Melanocyte of skin (primary cell): ENCODE results near the gene GNAI3. TPM values are rescaled to one million over a fixed set of nuclear protein-coding genes. Genes with fewer than 3 reads are reported as not detected.

Experiments used
- small RNA-seq, 2 donors: library from RNA; depleted of rRNA; stranded (forward); fragments of <200 nt; gene quantifications; one replicate each; pipeline ENCODE3, GENCODE V24; 2012
- total RNA-seq, 2 donors: library from RNA; depleted of rRNA; stranded (reverse); fragments of >200 nt; gene quantifications; 2 replicates each; pipeline ENCODE4 v1.2.3, GENCODE V29; 2012

The GNAI3 gene
- 10 to 100 TPM in 1 of 2 donors, 1 to 10 TPM in 1; 8.3 to 13.3 TPM for total RNA-seq

DNA sequence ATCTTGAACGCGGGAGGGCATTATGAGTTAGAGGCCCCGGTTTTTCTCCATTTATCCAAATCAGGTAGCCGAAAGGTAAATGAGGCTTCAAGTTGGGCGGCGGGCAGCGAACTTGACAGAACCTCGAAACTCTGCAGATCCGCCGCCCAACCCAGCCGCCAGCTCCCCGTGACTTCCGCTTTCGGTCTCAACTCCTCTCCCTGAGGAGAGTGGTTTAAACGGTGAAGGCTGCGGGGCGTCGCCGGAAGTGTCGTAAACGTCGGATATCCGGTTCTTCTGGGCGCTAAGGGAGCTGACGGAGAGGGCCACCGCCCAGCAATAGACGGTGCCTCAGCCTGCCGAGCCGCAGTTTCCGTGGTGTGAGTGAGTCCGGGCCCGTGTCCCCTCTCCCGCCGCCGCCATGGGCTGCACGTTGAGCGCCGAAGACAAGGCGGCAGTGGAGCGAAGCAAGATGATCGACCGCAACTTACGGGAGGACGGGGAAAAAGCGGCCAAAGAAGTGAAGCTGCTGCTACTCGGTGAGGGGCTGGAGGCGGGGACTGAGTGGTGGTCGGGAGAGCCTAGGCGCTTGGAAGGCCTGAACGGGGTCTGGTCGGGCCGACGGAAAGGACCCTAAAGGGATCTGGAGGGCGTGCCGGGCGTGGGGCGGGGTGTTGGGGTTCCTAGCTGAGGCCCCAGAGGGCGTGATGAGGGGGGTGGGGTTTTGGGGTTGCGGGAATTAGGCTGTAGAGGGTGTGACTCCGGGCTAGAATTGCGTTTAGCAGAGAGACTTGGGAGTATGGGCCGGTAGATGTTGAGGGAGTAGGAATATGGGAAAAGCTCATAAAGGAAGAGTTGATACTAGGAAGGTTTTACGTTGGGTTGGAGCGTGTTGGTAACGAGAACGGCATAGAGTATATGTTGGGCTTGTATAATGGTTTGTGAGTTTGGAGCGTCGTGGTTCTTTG, at the start of gene GNAI3:
TSS of gene GNAI3 (plus strand) at position 295 of the 947 bp plus-strand sequence. CDS start at position 401, 106 bp downstream.

DNA sequence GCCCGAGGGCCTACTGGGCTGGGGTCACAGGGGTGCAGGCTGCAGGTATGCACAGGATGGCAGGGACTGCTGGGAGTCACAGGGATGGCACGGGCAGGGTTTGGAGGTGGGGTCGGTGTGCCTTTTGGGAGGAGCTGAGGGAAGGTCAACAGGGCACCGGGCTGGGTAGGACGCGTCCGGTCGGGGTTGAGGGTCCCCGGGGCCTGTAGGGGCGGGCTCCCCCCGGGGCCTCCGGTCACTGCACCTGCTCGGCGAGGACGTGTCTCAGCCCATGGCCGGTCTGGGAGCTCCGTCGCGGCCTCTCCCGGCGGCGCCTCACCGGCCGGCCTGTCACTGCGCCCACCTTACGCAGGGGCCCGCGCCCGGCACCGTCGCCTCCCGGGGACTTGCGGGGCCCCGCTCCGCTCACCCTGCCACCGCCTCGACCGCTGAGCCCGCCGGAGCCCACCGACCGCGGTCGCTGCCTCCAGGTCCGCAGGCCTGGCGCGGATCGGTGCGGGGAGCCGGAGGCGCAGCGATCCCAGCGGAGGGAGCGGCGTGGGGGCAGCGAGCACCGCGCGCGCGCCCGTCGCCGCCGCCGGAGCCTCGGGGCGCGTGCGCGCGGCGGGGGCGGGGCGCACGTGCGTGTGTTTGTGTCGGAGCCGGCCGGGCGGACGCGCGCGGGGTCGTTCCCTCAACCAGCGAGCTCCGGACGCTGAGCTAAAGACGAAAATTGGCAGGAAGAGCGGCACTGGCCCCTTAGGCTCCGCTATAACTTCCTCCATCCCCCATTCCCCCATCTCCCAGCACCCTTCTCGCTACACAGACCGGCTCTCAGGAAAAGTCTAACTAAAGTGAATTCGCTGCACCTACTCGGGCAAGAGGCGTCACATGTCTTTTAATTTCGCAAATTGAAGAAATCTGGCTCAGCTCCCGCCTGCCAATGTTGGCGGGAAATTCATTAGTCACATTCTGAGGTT, 39.0 kb upstream of the GNAI3 start, which contains the start of gene AMIGO1:
TSS of gene AMIGO1 (minus strand) at position 552 of the 959 bp plus-strand sequence. CDS start 815 bp downstream, outside the sequence.

DNA sequence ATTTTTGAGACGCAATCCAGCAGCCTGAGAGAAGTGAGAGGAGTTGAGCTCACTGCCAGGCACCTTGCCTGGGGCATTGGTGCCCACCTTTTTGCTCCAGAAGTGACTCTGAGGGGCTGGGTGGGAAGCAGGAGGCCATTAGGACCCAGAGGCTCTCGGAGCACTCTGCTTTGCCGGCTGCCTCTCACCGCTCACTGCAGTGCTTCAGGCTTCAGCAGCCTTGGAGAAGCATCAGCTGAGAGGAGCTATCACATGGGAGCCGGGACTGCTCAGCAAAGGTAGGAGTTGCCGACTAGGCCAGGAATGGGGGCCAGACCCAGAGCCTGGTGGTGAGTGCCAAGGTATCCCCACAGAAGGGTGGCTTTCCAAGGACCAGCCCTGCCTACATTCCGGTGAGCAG, 8.7 kb upstream of the GNAI3 start, which contains the start of gene GPR61:
TSS of gene GPR61 (plus strand) at position 197 of the 400 bp plus-strand sequence. CDS start 3,151 bp downstream, outside the sequence.

DNA sequence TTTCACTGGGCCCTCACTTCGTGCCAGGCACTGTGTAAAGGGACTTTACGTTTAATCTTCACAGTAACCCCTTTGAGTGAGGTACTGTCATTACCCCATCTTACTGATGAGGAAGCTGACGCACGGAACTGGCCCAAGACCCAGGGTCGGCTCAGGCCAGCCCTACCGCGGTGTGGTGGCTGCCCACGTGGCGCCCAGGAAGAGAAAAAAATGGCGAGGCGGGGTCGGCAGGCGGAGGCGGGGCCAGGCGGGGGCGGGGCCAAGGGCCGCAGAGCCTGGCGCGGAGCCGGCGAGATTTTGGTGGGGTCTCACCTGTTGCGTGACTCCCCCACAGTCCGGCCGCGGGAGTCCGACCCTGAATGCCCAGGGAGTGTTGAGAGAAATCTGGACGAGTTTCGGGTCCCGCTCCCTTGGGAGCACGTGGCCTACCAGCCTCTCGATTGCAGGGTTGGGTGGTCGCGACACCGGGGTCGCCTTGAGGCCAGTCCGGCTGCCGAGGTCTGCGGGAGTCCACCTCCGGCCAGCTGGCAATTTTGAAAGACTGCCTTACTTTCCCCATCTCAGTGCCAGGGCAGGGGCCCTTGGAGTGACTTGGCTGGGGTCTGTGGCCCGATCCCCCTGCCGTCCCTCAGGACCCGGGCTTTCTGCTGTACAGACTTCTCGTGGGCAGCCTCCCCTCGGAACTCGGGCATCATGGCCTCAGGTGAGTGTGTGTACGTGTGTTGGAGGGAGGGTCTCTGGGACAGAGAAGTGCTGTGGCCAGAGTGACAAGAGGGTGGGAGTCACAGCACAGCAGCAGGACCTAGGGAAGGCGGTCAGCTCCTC, 71.4 kb downstream of the GNAI3 start, which contains the start of the genes AMPD2 and GNAT2:
TSS of gene AMPD2 (plus strand) at position 262 of the 825 bp plus-strand sequence. CDS start 1,339 bp downstream, outside the sequence.
TSS of gene GNAT2 (minus strand) at position 41 of the 825 bp plus-strand sequence. CDS start 6,746 bp downstream, outside the sequence.

DNA sequence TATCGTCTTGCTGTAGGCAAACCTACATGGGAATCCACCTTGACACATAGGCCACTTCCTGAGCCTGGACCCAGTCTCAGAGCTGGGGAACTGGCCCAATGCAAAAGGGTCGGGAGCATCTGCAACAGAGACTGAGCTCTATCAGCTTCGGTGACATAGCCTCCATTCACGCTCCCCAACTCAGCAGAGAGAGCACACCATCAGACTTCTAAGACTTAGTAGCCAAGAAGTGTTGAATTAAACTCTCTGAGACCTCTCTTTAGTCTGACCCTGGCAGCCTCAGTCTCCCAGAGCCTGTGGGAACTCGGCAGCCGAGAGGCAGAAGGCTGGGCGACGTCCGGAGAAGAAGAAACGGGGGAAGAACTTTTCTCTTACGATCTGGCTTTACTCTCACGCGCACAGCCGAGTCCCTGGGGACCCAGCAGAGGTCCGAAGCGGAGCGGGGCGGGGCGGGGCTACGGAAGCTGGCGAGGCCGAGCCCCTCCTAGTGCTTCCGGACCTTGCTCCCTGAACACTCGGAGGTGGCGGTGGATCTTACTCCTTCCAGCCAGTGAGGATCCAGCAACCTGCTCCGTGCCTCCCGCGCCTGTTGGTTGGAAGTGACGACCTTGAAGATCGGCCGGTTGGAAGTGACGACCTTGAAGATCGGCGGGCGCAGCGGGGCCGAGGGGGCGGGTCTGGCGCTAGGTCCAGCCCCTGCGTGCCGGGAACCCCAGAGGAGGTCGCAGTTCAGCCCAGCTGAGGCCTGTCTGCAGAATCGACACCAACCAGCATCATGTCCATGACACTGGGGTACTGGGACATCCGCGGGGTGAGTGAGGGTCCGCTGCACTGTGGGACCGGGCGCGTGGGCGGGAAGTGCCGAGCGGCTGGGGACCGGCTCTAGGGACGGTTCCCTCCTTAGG, 107.5 kb downstream of the GNAI3 start, which contains the start of gene GSTM4:
TSS of gene GSTM4 (plus strand) at position 485 of the 905 bp plus-strand sequence. CDS start at position 776, 291 bp downstream.

DNA sequence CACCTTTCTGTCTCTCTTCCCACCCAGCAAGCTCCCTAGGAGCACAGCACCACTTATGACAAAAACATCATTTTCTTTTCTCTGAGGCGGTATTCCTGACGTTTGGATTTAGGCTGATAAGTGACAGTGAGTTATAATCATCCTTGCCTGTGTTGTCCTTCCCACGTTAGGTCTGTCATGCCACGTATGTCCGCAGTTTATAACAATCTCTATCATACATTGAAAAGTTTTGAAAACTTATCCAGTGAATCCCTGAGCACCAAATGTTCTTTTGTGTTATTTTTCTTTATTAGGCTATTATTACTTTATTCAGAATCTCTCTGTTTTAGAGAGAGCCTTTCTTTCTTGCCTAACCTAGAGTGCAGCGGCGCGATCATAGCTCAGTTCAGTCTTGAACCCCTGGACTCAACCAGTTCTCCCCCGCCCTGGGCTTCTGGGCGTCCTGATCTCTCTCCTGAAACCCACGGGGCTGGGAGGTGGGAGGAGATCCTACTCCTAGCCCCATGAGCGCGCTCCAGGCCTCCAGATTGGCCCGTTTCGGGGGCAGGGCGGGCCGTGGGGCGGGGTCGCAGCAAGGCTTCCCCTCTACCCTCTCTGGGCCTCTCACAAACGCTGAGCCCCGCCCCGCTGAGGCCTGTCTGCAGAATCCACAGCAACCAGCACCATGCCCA, 119.2 kb downstream of the GNAI3 start, which contains the start of gene GSTM2:
TSS of gene GSTM2 (plus strand) at position 606 of the 671 bp plus-strand sequence. CDS start at position 665, 59 bp downstream.

Small RNAs within 50 kb of the gene (small RNA-seq; reads per million reads assigned to genes)
- gene RNU6V: 21.6 to 28.0 reads per million in 2 donors

Other genes starting within 250 kb of the GNAI3 start
- gene MYBPHL, start 241.6 kb upstream of the GNAI3 start, total RNA-seq: under 1 TPM in 1 of 2 donors, not detected in 1; under 0.01 TPM
- gene SORT1, start 150.7 kb upstream of the GNAI3 start, total RNA-seq: 10 to 100 TPM; 82.3 to 83.3 TPM
- 10 to 100 TPM; 58.8 to 86.9 TPM for gene PSMA5, start 122.2 kb upstream of the GNAI3 start, total RNA-seq
- gene SYPL2, start 82.1 kb upstream of the GNAI3 start, total RNA-seq: under 1 TPM; 0.33 to 0.34 TPM
- gene ATXN7L2, start 64.7 kb upstream of the GNAI3 start, total RNA-seq: 1 to 10 TPM; 2.1 to 3.7 TPM
- 1 to 10 TPM; 3.3 to 6.9 TPM for gene CYB561D1, start 54.5 kb upstream of the GNAI3 start, total RNA-seq
- under 1 TPM; 0.33 to 0.69 TPM for gene AMIGO1, start 38.9 kb upstream of the GNAI3 start, total RNA-seq
- under 1 TPM in 1 of 2 donors, not detected in 1; 0.34 TPM for gene GPR61, start 8.7 kb upstream of the GNAI3 start, total RNA-seq
- gene GNAT2, start 71.0 kb downstream of the GNAI3 start, total RNA-seq: under 1 TPM in 1 of 2 donors, not detected in 1; 0.33 TPM
- 10 to 100 TPM; 30.3 to 46.3 TPM for gene AMPD2, start 71.2 kb downstream of the GNAI3 start, total RNA-seq
- 10 to 100 TPM; 24.4 to 25.6 TPM for gene GSTM4, start 107.5 kb downstream of the GNAI3 start, total RNA-seq
- gene GSTM2, start 119.4 kb downstream of the GNAI3 start, total RNA-seq: 10 to 100 TPM; 14.0 to 17.9 TPM
- 10 to 100 TPM; 11.4 to 45.6 TPM for gene GSTM1, start 139.2 kb downstream of the GNAI3 start, total RNA-seq
- under 1 TPM in 1 of 2 donors, not detected in 1; 0.33 TPM for gene GSTM5, start 163.6 kb downstream of the GNAI3 start, total RNA-seq
- gene GSTM3, start 192.4 kb downstream of the GNAI3 start, total RNA-seq: 100 to 1,000 TPM in 1 of 2 donors, 10 to 100 TPM in 1; 52.3 to 108 TPM
- not detected for gene EPS8L3, start 215.3 kb downstream of the GNAI3 start, total RNA-seq